Measurements from ENCODE around the gene SMIM28.
"Not testable (repeated sequence)": the region's sequence is repeated elsewhere in the genome, so short reads cannot be mapped to it uniquely, and the experiment has no call there.

SMIM28 gene

DNA sequence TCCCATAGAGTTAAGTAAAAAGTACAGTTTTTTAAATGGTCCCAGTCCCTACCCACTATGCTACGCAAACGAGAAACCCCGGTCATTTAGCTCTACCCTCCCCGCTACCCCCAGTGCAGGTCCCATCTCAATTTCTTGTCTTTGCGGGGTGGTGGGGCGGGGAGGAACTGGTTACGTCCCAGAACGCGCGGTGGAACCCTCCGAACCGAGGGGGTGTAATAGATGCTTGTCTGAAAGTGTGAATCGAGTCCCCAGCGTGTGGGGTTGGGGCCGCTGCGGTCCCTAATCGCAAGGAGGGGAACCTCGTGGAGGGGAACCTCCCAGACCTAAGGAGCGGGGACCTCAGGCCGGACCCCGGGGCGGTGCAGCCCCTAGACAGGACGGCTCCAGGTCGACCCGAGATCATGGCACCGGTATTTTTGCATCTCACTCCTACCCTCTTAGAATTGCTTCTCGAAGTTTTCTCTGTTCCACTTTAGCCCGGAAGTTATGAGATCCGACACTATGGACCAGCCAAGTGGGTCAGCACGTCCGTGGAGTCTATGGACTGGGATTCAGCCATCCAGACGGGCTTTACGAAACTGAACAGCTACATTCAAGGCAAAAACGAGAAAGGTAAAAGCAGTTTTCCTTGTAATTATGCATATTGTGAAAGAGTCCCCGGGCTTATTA is 27.1 kb downstream of the SMIM28 start:
- peak; percentile 52 for DNase-seq (ENCODE audit: low read depth, low spot score)

DNA sequence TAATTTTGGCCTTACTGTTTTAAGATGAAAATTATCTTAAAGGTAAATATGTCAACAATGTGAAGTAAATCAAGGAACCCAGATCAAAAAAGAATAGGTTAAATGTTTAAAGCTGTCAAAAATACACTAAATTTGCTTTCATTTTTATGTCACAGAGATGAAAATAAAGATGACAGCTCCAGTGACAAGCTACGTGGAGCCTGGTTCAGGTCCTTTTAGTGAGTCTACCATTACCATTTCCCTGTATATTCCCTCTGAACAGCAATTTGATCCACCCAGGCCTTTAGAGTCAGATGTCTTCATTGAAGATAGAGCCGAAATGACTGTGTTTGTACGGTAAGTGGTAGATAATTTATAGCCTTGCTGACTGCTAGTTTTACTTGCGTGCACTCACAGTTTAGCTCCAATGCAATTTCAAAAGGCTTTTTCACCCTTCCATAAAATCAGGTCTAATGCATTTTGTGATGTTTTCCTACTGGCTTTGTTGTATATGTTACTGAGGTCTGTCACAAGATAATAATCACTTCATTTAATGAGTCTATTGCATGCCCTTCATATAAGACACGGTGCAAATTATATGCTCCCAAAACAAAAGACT is 28.2 kb downstream of the SMIM28 start:
- no peak for DNase-seq (ENCODE audit: low read depth, low spot score)

DNA sequence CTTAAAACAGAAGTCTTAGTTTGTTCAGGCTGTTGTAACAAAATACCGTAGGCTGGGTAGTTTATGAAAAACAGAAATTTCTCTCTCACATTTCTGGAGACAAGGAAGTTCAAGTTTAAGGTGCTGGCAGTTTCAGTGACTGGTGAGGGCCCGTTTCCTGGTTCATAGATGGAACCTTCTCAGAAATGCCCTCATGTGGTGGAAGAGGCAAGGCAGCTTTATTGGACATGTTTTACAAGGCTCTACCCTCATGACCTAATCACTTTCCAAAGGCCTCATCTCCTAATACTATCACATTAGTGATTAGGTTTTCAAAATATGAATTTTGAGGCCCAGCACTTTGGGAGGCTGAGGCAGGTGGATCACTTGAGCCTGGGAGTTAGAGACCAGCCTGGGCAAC is 28.7 kb downstream of the SMIM28 start:
- no peak for DNase-seq (ENCODE audit: low read depth, low spot score)

DNA sequence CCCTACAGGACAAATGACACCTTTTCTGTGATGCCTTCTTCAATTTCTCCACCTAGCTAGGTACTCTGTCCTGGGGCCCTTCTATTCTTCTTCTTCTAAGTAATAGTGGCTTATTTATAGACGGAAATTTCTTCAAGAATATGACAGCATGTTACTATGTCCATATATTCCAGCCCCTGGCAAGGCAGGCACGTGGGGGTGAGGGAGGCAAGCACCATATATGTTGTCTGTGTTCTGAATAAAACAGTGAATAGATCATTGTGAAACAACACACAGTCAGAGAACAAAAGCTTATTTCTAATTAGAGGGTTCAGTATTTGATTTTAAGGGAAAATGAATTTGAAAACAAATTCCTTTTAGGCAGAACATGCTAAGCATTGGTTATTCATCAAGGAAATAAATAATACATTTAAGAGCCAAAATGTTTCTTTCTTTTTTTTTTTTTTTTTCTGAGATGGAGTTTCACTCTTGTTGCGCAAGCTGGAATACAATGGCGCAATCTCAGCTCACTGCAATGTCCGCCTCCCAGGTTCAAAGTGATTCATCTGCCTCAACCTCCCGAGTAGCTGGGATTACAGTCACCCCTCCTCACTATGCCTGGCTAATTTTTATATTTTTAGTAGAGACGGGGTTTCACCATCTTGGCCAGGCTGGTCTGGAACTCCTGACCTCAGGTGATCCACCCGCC is 32.5 kb downstream of the SMIM28 start:
- no peak for DNase-seq (ENCODE audit: low read depth, low spot score)

DNA sequence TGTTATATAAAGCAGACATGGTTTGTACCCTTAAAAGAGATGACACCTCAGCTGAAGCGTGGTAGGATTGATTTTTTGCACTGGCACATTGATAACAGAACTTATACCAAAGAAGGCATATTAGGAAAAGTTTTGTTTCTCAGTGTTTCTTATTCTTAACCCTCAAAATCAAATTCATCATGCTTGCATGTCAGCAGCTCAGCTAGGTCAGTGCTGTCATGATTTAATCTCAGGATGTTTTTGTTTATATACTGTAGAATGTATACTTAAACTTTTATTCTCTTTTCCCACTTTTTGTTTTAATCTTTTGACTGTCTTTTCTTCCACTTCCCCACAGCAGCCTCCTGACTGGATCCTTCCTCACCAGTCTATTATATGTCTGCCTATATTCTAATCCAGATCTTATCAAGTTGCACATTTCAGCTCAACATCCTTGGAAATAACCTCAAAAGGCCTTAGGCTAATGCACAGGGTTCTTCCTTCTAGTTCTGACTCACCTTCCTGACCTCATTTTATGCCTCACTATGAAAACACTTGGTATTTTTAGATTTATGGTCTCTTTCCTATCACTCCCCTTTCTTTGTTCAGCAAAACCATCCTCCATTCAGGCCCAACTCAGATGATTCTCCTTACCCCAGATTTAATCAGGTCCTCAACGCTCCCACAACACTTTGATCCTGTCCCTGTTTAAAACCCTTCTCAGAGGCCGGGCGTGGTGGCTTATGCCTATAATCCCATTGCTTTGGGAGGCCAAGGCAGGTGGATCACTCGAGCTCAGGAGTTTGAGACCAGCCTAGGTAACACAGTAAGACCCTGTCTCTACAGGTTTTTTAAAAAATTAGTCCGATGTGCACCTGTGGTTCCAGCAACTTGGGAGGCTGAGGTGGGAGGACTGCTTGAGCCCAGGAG is 33.5 kb downstream of the SMIM28 start:
- DNase-seq (ENCODE audit: low read depth, low spot score): no peak

DNA sequence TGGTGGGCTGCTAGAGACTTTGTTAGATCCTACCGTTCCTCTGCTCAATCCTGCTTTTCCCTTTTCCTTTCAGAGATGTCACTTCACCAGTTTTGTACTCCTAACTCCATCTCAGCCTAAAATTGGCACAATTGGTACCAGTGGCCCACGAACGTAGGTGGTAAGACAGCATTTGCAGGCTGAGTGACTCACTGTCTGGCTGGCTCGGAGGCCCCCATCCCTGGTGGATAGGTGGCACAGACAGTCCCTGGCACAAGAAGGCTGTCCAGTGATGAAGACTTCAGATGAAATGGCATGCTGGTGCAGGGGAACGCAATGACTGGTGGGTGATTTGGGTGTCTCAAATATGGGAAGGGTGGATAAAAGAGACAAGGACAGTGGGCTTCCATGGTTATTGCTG is 37.4 kb downstream of the SMIM28 start:
- DNase-seq (ENCODE audit: low read depth, low spot score): no peak

DNA sequence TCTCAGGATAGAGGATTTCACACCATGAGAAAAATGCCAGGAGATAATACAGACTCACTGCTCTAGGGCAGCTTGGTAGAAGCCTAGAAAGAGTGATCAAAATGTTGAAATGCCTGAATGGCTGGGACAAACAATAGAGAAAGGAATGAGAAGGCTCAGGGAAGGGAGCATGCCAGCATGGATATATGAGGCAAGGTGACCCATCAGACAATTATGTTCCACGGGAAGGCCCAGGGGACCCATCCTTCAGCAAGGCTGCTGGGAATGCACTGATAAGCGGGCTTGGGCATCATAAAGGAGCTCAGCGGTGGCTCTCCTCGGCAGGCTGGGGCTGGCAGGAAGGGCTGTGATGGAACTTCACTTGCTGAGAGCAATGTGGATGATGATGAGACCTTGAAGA is 38.5 kb downstream of the SMIM28 start:
- no peak for DNase-seq (ENCODE audit: low read depth, low spot score)

DNA sequence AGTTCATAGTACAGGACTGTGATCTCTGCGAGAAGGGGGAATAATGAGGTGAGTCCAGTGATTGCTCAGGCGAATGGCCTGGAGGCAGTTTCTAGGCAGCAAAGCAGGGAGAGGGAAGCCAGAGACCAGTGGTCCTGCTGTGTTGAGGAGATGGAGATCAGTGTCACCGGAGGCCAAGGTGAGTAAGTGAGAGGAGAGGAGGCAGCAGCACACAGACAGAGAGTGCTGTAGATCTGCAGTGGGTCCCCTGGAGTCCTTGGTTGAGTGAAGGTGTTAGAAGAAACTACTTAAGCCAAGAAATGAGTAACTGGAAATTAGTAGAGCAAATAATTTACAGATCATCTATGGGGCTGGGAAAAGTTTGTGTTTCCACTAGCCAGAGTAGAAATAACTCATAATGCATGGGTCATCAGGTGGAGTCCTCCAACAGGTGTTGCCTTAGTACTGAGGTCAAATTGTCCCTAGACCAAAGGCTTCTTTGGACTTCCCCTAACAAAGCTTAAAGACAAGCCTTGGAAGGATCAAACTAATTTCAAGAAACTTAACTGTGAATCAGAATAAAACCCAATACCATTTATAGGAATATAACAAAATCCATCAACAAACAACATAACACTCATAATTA is 39.9 kb downstream of the SMIM28 start:
- peak; percentile 46 for DNase-seq (ENCODE audit: low read depth, low spot score)

DNA sequence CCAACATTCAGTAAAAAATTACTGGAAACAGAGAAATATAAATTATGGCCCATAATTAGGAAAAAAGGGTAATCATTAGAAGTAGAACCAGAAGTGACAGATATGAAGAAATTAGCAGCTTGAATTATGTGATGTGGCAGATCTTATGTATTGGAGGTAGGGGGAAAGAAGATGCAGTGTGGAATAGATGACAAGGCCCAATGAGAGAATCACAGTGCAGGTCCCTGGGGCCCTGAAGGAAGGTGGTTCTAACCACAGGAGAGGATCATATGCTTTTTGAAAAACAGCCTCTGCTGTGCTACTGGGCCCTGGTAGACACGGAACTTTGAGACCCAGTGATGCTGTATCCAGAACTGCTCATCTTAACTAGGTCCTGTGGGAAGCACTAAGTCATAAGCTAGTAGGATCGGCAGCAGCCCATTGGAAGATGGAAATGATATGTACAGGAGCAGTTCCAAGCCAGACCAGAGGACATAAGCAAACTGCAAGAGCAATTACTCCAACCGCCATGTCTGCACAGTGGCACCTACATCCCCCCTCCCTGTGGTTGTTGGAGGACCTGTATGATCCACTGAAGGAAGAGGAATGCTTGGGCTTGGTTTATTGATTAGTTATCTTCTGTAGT is 40.5 kb downstream of the SMIM28 start:
- DNase-seq (ENCODE audit: low read depth, low spot score): no peak

DNA sequence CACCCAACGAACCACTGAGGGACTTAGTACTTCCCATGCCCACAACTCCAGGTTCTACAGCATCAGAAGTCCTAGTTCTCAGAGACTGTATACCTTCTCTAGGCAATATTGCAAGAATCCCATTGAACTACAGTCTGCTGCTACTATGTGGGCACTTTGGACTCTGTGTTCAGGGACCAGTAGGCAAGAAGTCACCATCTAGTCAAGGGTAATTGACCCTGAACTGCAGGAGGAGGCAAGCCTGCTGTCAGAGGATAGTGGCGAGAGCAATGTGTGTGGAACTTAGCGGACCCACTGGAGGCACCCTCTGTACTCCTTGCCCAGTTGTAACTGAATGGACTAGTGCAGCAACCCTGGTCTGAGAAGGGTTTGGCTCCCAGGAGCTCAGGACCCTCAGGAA is 42.1 kb downstream of the SMIM28 start:
- no peak for DNase-seq (ENCODE audit: low read depth, low spot score)

DNA sequence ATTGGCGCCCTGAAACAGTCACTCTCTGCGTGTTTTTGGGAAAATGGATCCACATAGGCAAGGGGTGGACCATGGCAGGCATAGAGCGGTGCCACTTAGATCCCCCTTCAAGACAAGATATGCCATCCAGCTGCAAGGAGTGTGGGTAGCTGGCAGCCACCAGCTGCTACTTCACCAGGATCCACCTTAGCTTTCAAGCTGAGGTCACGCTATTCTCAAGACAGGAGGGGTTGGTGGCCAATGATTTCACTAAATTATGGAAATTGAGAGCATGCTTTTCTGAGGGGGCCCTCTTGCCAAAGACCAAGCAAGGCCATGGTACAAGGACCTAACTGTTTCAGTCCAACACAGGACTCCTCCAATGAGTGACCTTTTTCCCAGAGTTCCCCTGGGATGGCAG is 42.7 kb downstream of the SMIM28 start:
- DNase-seq (ENCODE audit: low read depth, low spot score): no peak

DNA sequence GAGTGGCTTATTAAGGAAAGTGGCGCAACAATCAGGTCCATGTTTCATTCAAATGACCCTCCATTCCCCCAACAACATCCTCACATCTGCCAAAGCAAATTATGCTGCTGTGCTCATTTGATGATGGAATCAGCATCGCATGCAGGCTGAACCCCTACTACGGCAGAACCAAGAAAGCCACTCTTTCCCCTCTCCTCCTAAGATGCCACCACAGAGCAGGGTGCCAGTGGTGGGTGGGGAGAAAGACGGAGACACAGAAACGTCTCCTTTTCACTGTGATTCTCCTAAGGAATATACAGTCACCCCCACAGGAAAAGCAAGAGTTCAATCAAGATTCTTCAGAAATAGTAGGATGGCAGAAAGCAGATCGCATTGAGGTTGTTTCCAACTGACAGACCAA is 43.4 kb downstream of the SMIM28 start:
- DNase-seq (ENCODE audit: low read depth, low spot score): no peak

DNA sequence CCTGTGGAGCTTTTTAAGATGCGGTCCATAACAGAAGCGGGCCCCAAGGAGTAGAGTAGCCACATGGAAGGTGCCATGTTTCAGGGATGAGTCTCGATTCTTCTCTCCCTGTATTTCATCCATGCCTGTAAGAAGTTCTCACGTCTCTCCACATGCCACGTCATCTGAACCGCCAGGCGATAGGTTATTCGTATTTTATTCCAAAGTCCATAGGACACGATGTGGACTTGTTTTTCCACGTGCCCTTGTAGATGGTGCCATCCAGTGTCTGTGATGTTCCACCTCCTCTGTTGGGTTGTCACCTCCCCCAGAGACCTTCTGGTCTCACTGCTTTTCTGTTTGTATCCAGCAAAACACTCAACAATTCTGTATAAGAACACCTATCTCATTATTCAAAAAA is 43.9 kb downstream of the SMIM28 start:
- no peak for DNase-seq (ENCODE audit: low read depth, low spot score)

DNA sequence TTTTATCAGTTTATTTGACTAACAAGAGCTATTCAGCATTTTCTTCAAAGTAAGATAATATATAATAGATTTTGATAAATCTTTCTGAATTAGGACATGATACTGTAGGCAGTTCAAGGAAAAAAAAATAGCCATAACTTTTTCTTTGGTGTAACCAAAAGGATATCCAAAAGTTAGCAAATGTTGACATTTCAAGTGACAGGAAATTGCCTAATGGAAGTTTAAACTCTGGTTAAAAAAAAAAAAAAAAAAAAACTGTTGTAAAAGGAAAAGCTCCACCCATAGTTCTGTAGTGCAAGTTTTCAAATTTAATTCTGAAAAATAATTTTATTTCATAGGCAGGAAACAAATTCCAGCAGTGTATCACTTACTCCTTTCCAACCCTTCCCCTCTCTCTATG is 45.2 kb downstream of the SMIM28 start:
- no peak for DNase-seq (ENCODE audit: low read depth, low spot score)

DNA sequence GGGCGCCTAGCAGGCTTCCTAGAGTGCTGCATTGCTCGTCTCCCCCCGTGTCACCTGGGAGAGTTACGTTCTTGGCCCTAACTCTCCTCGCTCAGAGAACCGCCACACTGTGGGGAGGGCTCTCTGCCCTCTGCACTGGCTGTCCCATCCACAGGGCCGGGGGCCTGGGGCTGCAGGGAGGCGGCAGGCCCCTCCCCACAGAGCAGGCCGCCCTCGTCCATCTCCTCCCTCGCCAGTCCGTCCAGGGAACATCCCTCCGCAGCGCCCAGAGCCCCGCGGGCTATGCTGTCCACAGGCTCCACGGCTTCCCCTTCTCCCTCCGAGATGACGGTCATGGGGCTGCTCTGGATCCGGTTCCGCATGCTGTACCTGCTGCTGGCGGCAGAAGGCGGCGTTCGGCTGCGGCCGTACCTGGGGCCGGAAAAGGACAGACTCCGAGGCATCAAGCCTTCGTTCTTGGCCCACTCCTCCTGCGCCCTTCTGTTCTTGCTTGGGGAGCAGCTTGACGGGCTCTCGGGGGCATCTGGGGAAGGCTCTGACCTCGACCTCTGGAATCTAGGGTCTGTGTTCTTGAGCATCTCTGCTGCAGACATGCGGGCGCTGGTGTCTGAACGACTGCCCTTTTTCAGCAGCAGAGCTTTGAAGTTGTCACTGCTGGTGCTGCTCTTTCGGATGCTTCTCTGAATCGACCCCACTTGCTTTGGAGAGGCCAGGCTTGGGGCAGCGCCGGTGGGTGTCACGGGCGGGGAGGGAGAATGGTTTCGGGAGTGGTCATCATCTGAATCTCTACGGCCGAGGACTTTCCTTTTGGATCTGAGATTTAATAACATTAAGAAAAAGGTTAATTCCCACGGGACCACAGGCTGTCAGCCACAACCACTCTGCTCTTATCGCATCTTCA is 46.5 kb downstream of the SMIM28 start:
- DNase-seq (ENCODE audit: low read depth, low spot score): no peak

DNA sequence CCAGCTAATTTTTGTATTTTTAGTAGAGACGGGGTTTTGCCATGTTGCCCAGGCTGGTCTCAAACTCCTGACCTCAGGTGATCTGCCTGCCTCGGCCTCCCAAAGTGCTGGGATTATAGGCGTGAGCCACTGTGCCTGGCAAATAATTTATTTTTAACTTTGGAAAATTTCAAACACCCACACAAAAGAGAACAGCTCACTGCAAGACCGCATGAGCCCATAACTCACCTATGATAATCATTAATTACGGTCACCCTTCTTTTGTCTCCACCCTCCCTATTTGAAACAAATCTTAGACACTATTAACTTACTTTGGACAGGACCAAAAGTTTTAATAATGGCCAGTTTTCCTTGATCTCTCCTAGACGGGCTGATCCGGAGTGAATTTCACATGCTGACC is 47.6 kb downstream of the SMIM28 start:
- not testable (repeated sequence) for DNase-seq (ENCODE audit: low read depth, low spot score)

DNA sequence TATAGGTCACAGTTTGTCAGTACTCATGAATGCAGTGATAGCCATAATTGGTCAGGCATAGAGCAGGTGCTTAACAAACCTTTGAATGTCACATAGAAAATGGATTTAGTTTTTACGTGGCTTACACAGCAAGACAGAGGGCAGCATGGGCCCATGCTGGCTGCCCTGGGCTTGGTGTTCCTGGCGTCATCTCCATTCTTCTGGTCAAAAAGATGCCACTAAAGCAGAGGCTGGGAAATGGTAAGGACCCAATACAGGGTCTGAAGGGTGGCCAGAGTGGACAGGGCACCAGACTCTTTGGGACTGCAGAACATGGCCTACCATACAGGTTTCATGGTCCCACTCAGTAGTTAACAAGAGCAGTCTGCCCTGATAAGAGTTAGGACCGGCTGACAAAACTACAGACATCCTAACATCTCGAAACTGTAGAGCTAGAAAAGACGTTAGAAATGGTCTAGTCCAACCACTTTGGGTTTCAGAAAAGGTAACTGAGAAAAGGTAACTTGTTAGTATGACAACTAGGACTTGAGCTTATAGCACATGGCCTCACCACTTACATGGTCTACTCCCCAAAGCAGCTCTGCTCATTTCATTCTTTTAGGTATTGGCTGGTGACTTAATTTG is 48.9 kb downstream of the SMIM28 start:
- no peak for DNase-seq (ENCODE audit: low read depth, low spot score)

DNA sequence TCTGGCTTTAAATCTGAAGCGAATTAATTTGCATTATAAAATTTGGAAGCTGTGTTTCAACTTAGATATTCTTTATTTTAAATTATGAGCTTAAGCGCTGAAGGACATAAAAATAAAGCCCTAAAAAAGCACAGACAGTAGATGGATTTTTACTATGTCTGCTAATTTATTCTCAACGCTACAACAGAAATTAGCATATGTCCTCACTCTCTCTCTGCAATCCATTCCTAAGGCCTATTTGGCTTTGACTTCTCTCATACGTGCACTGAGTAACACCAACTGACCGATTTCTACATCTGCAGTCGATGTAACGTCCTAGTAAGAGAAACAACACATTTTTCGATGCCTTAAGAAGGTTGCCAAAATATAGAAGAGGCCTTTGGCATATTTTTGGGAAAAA is 50.0 kb downstream of the SMIM28 start:
- no peak for DNase-seq (ENCODE audit: low read depth, low spot score)

DNA sequence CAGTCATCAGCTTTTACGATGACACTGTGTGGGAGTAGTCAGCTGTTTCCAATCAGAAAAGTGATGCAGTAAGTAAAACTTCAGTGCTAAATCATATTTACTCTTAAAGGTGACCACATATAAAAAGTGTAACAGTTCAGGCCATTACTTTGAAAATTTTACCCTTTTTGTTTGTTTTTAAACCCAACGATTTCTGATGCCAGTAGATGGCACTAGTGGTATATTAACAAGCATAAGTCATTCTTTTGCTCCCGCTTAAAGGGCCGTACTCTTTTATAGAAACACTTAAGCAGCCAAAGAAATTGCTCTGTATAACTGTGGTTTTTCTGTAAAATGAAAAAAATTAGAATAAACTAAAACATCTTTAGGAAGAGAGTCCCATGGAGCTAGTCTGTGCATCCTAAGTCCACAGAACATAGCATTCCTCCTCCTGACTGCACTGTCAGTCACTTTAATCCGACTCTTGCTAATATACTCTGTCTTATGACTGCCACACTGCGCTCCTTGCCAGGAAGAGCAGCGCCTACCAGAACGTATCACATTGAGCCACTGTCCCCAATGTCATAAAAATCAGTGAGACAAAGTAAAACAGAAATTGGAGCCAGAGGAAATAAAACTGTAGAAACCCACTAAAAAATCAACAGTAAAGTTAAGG is 51.4 kb downstream of the SMIM28 start:
- DNase-seq (ENCODE audit: low read depth, low spot score): no peak

All from ELF-1 (cell line).